ENCODE data around the gene NDFIP2. TPM values are rescaled to one million over a fixed set of nuclear protein-coding genes. Genes with fewer than 3 reads are reported as not detected.

The NDFIP2 gene
- total RNA-seq, 1 donor from 2014 or later = 22.7 TPM

GRCh38 chr13:79439275-79439674, 41.7 kb upstream of the NDFIP2 start:
- DNase-seq (ENCODE audit: low read depth, low spot score) = no peak
- no peak for TF ChIP-seq CTCF (conservative IDR thresholded peaks at IDR 0.05)

GRCh38 chr13:79440958-79441528, 39.9 kb upstream of the NDFIP2 start:
- H3K4me1 Mint-ChIP-seq = no peaks in the 10 kb centered on the region
- no peak for DNase-seq (ENCODE audit: low read depth, low spot score)
- H3K9me3 Mint-ChIP-seq = no peaks in the 10 kb centered on the region
- no peak overlapping the region for H3K4me3 Mint-ChIP-seq
- no peak for TF ChIP-seq CTCF (conservative IDR thresholded peaks at IDR 0.05)
- H3K27me3 Mint-ChIP-seq (ENCODE audit: low read depth) = no peaks in the 10 kb centered on the region
- no peaks in the 10 kb centered on the region for H3K36me3 Mint-ChIP-seq (ENCODE audit: low read depth)
- no peak overlapping the region for H3K27ac Mint-ChIP-seq (ENCODE audit: unreplicated experiment)

More at GRCh38 chr13:79439275-79439674, 41.7 kb upstream of the NDFIP2 start:
- no peaks in the 10 kb centered on the region for H3K27me3 Mint-ChIP-seq (ENCODE audit: low read depth)
- no peaks in the 10 kb centered on the region for H3K4me1 Mint-ChIP-seq
- H3K36me3 Mint-ChIP-seq (ENCODE audit: low read depth) = no peaks in the 10 kb centered on the region
- H3K9me3 Mint-ChIP-seq = no peaks in the 10 kb centered on the region
- no peak overlapping the region for H3K4me3 Mint-ChIP-seq
- no peak overlapping the region for H3K27ac Mint-ChIP-seq (ENCODE audit: unreplicated experiment)

- TF ChIP-seq CTCF (conservative IDR thresholded peaks at IDR 0.05) = no peak
- H3K9me3 Mint-ChIP-seq = no peaks in the 10 kb centered on the region
- no peaks in the 10 kb centered on the region for H3K4me1 Mint-ChIP-seq
- H3K27me3 Mint-ChIP-seq (ENCODE audit: low read depth) = no peaks in the 10 kb centered on the region
- no peak overlapping the region for H3K4me3 Mint-ChIP-seq
- no peak overlapping the region for H3K27ac Mint-ChIP-seq (ENCODE audit: unreplicated experiment)
- no peaks in the 10 kb centered on the region for H3K36me3 Mint-ChIP-seq (ENCODE audit: low read depth)
- no peak for DNase-seq (ENCODE audit: low read depth, low spot score)
Observed at GRCh38 chr13:79442221-79442620, 38.7 kb upstream of the NDFIP2 start.

- Mint-ChIP-seq H3K36me3 (ENCODE audit: low read depth) (no peaks in the 10 kb centered on the region), H3K4me3 (no peak overlapping the region), H3K4me1 (no peaks in the 10 kb centered on the region), H3K9me3 (no peaks in the 10 kb centered on the region), H3K27me3 (ENCODE audit: low read depth) (no peaks in the 10 kb centered on the region), H3K27ac (ENCODE audit: unreplicated experiment) (no peak overlapping the region)
- no peak for DNase-seq (ENCODE audit: low read depth, low spot score)
- no peak for TF ChIP-seq CTCF (conservative IDR thresholded peaks at IDR 0.05)
Observed at GRCh38 chr13:79442706-79443105, 38.2 kb upstream of the NDFIP2 start.

- H3K9me3 Mint-ChIP-seq = no peaks in the 10 kb centered on the region
- no peaks in the 10 kb centered on the region for H3K27me3 Mint-ChIP-seq (ENCODE audit: low read depth)
- no peak overlapping the region for H3K27ac Mint-ChIP-seq (ENCODE audit: unreplicated experiment)
- no peaks in the 10 kb centered on the region for H3K36me3 Mint-ChIP-seq (ENCODE audit: low read depth)
- no peak for DNase-seq (ENCODE audit: low read depth, low spot score)
- no peaks in the 10 kb centered on the region for H3K4me1 Mint-ChIP-seq
- no peak for TF ChIP-seq CTCF (conservative IDR thresholded peaks at IDR 0.05)
- H3K4me3 Mint-ChIP-seq = no peak overlapping the region
Observed at GRCh38 chr13:79445968-79446645, 34.8 kb upstream of the NDFIP2 start.

Measured in neural crest cell (in vitro differentiated cells).